ENCODE measurements around the gene SELL.

DNA sequence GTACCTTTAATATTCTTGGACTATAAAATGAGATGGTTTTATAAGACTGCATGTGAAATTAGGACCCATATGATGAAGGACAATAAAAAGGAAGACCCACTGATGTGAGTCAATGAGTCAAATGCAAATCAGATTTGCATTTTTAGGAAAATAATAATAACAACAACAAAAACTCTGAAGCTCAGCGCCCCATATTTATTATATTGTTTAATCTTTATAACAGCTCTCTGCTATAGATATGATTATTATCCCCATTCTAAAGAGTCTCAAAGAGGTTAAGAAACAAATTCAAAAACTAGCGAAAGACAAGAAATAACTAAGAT is 850 bp upstream of the SELL start:
- TF ChIP-seq EZH2 (IDR thresholded peaks at IDR 0.05) (no peak), POLR2AphosphoS5 (IDR thresholded peaks at IDR 0.05; ENCODE audit: borderline replicate concordance, low read depth, low read length) (no peak)
